Measurements from ENCODE around the gene PIP4K2C. TPM values are rescaled to one million over a fixed set of nuclear protein-coding genes. Genes with fewer than 3 reads are reported as not detected.
"Not testable (repeated sequence)": the region's sequence is repeated elsewhere in the genome, so short reads cannot be mapped to it uniquely, and the experiment has no call there.

The PIP4K2C gene
- total RNA-seq, 1 donor from 2014 or later: 24.6 TPM

DNA sequence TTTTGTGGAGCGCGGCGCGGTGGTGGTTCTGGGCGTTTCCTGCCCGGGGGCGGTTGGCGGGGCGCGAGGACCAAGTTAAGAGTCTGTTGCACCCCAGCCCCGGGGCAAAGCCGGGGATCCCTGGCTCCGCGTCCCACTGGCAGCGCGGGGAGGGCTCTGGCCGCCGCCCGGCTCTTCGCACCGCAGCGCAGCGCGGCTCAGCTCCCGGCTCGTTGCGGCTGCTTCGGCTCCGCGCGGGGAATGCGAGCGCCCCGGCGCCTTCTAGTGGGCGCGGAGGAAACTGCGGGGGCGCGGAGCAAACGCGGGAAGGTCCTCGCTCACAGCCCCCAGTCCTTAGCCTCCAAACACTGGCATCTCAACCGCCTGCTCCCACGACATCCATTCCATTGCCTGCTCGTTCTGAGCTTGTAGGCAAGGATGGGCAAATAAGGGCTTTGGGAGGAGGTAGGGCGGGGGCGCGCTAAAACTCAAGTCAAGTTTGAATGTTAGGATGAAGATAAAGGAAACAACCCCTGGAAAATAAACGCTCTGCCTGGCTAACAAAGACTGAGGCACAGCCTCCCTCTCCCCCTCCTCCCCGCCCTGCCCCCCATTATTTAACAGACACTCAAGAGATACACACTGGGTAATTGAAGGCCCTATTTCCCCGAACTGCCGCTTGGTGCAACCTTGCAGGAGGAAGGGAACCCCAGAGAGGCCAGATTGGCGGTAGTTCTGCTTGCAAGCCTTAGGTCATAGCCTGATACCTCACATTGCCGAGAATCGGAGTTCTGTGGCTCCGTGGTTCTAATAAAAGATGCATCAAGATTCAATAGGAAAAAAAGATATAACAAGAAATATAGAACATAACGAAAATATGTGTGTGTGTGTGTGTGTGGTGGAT, 42.2 kb downstream of the PIP4K2C start, which contains the start of gene B4GALNT1:
Gene B4GALNT1 (minus strand): TSS at position 244 of the 883 bp plus-strand sequence. CDS start 1,069 bp downstream, outside the sequence.
- H3K27me3 Mint-ChIP-seq (ENCODE audit: low read depth): peaks cover 61% of the 10 kb centered on the region
- intact Hi-C loops (cut with micrococcal nuclease): loop anchor here (2.0 to 5.0 kb wide), 3 partner anchors 62 to 406 kb away; partner anchors contain the start of genes OS9 and SHMT2
- H3K4me3 Mint-ChIP-seq (ENCODE audit: low read depth): peak within 1 kb of the TSS; percentile 74

DNA sequence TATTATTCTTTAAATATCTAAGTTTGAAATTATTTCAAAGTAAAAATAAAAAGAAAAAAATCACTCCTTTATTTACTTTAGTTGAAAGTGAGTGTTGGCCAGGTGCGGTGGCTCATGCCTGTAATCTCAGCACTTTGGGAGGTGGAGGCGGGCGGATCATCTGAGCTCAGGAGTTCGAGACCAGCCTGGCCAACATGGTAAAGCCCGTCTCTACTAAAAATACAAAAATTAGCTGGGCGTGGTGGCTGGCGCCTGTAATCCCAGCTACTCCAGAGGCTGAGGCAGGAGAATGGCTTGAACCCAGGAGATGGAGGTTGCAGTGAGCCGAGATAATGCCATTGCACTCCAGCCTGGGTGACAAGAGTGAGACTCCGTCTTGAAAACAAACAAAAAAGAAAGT, 45.7 kb downstream of the PIP4K2C start:
- H3K27ac Mint-ChIP-seq; H3K36me3 Mint-ChIP-seq (ENCODE audit: low read depth); H3K4me1 Mint-ChIP-seq (ENCODE audit: low read depth); H3K9me3 Mint-ChIP-seq; intact Hi-C loops (cut with micrococcal nuclease); H3K4me3 Mint-ChIP-seq (ENCODE audit: low read depth); DNase-seq (ENCODE audit: low spot score): not testable (repeated sequence)
- H3K27me3 Mint-ChIP-seq (ENCODE audit: low read depth): peaks cover 46% of the 10 kb centered on the region

More for the DNA sequence above, 42.2 kb downstream of the PIP4K2C start, which contains the start of gene B4GALNT1:
- H3K36me3 Mint-ChIP-seq (ENCODE audit: low read depth): peaks cover 3% of the 10 kb centered on the region
- peaks cover 2% of the 10 kb centered on the region for H3K4me1 Mint-ChIP-seq (ENCODE audit: low read depth)
- no peaks in the 10 kb centered on the region for H3K9me3 Mint-ChIP-seq
- H3K27ac Mint-ChIP-seq: no peak within 1 kb of the TSS
- DNase-seq (ENCODE audit: low spot score): peak; percentile 58

- Mint-ChIP-seq H3K4me1 (ENCODE audit: low read depth) (peaks cover 3% of the 10 kb centered on the region), H3K4me3 (ENCODE audit: low read depth) (no peak overlapping the region), H3K27ac (no peak overlapping the region), H3K36me3 (ENCODE audit: low read depth) (no peaks in the 10 kb centered on the region), H3K27me3 (ENCODE audit: low read depth) (peaks cover 41% of the 10 kb centered on the region), H3K9me3 (no peaks in the 10 kb centered on the region)
- intact Hi-C loops (cut with micrococcal nuclease): no loop called here
- no peak for DNase-seq (ENCODE audit: low spot score)
Observed at GRCh38 chr12:57637364-57637763, 46.4 kb downstream of the PIP4K2C start.

DNA sequence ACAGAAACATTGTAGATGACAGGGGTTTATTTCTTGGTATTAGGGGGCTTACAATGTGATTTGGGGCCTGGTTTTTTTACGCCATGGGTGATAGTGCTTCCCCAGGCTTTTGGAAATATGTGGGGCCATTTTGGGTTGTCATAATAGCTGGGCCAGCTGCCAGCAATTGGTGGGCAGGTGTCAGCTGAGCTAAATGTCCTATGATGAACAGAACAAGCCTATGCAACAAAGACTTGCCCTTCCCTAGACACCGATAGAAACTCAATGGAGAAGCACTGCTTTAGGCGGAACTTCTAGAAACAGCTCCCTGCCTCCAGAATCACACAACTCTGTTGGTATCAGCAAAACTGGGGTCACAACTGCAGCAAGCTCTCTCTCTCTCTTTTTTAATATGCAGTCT, 47.1 kb downstream of the PIP4K2C start:
- Mint-ChIP-seq H3K36me3 (ENCODE audit: low read depth) (no peaks in the 10 kb centered on the region), H3K27ac (no peak overlapping the region), H3K27me3 (ENCODE audit: low read depth) (peaks cover 41% of the 10 kb centered on the region), H3K4me3 (ENCODE audit: low read depth) (no peak overlapping the region), H3K9me3 (no peaks in the 10 kb centered on the region), H3K4me1 (ENCODE audit: low read depth) (peaks cover 3% of the 10 kb centered on the region)
- intact Hi-C loops (cut with micrococcal nuclease): no loop called here
- DNase-seq (ENCODE audit: low spot score): no peak

GRCh38 chr12:57640175-57641042, 49.4 kb downstream of the PIP4K2C start:
- Mint-ChIP-seq H3K36me3 (ENCODE audit: low read depth) (no peaks in the 10 kb centered on the region), H3K4me1 (ENCODE audit: low read depth) (peaks cover 1% of the 10 kb centered on the region), H3K9me3 (peaks cover 3% of the 10 kb centered on the region), H3K4me3 (ENCODE audit: low read depth) (no peak overlapping the region), H3K27ac (no peak overlapping the region), H3K27me3 (ENCODE audit: low read depth) (peaks cover 26% of the 10 kb centered on the region)
- DNase-seq (ENCODE audit: low spot score): no peak
- intact Hi-C loops (cut with micrococcal nuclease): no loop called here

DNA sequence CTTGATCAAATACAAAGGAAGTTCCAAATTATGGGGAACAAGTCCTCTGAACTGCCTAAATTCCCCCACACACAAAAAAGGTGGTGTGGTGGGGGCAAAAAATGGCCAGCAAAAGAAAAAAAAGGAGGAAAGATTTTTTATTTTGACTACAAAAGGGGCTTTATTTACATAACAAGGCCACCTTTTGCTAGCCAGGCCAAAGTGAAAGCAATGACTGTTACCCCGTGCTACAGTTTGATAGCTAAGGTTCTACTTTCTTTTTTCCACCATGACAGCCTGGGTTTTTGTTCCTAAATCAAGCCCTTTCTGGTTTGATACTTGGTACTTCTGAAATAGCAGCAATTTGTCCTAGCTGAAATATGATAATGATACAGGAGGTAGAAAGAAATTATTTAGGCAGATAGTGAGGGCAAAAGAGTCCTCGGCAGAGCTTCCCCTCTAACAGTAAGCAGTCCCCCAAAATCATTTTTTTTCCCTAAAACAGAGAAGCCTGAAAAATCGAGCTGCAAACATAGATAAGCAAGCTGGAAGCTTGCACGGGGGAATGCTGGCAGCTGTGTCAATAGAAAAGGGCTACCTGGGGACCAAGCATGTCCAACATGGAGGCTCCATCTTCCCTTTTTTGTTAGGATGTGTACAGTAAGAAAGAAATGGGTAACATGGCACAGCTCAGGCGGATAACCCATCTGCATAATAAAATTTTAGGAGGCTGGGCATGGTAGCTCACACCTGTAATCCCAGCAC, 50.9 kb downstream of the PIP4K2C start:
- intact Hi-C loops (cut with micrococcal nuclease): no loop called here
- Mint-ChIP-seq H3K36me3 (ENCODE audit: low read depth) (no peaks in the 10 kb centered on the region), H3K4me1 (ENCODE audit: low read depth) (peaks cover 1% of the 10 kb centered on the region), H3K27ac (no peak overlapping the region), H3K9me3 (peaks cover 7% of the 10 kb centered on the region), H3K27me3 (ENCODE audit: low read depth) (peaks cover 24% of the 10 kb centered on the region), H3K4me3 (ENCODE audit: low read depth) (no peak overlapping the region)
- DNase-seq (ENCODE audit: low spot score): no peak

DNA sequence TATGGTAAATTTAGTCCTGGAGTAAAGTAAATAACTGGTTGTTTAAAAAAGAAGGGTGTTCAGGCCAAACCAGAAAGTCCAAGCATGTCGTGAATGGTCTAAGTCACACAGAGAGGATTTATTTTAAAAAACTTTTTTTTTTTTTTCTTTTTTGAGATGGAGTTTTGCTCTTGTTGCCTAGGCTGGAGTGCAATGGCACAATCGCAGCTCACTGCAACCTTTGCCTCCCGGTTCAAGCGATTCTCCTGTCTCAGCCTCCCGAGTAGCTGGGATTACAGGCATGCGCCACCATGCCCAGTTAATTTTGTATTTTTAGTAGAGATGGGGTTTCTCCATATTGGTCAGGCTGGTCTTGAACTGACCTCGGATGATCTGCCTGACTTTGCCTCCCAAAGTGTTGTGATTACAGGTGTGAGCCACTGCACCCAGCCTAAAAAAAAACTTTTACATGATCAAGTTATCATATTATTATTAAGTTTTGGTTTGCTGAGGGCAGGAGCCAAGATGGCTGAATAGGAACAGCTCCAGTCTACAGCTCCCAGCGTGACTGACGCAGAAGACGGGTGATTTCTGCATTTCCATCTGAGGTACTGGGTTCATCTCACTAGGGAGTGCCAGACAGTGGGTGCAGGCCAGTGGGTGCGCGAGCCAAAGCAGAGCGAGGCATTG, 55.1 kb downstream of the PIP4K2C start:
- DNase-seq (ENCODE audit: low spot score); intact Hi-C loops (cut with micrococcal nuclease); H3K4me3 Mint-ChIP-seq (ENCODE audit: low read depth); H3K9me3 Mint-ChIP-seq; H3K27ac Mint-ChIP-seq; H3K4me1 Mint-ChIP-seq (ENCODE audit: low read depth); H3K36me3 Mint-ChIP-seq (ENCODE audit: low read depth); H3K27me3 Mint-ChIP-seq (ENCODE audit: low read depth): not testable (repeated sequence)

DNA sequence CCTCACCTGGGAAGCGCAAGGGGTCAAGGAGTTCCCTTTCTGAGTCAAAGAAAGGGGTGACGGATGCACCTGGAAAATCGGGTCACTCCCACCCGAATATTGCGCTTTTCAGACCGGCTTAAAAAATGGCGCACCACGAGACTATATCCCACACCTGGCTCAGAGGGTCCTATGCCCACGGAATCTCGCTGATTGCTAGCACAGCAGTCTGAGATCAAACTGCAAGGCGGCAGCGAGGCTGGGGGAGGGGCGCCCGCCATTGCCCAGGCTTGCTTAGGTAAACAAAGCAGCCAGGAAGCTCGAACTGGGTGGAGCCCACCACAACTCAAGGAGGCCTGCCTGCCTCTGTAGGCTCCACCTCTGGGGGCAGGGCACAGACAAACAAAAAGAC, 55.7 kb downstream of the PIP4K2C start:
- intact Hi-C loops (cut with micrococcal nuclease); H3K36me3 Mint-ChIP-seq (ENCODE audit: low read depth); H3K27me3 Mint-ChIP-seq (ENCODE audit: low read depth); H3K27ac Mint-ChIP-seq; DNase-seq (ENCODE audit: low spot score); H3K9me3 Mint-ChIP-seq; H3K4me3 Mint-ChIP-seq (ENCODE audit: low read depth); H3K4me1 Mint-ChIP-seq (ENCODE audit: low read depth): not testable (repeated sequence)

Other genes starting within 250 kb of the PIP4K2C start
- 44.9 and 46.9 TPM in 2 replicates for gene R3HDM2, start 160.1 kb upstream of the PIP4K2C start, total RNA-seq
- 0.14 TPM in 2 replicates for gene INHBC, start 156.4 kb upstream of the PIP4K2C start, total RNA-seq
- 0.25 and 0.39 TPM in 2 replicates for gene INHBE, start 135.9 kb upstream of the PIP4K2C start, total RNA-seq
- gene GLI1, start 131.4 kb upstream of the PIP4K2C start, total RNA-seq: 1.3 and 1.5 TPM in 2 replicates
- gene ARHGAP9, start 111.3 kb upstream of the PIP4K2C start, total RNA-seq: 105 and 106 TPM in 2 replicates
- gene MARS1, start 103.1 kb upstream of the PIP4K2C start, total RNA-seq: 249 and 257 TPM in 2 replicates
- gene DDIT3, start 70.7 kb upstream of the PIP4K2C start, total RNA-seq: 10.9 and 11.4 TPM in 2 replicates
- gene MBD6, start 68.4 kb upstream of the PIP4K2C start, total RNA-seq: 62.4 and 67.9 TPM in 2 replicates
- 96.7 and 101 TPM in 2 replicates for gene DCTN2, start 44.0 kb upstream of the PIP4K2C start, total RNA-seq
- 3.0 and 3.4 TPM in 2 replicates for gene KIF5A, start 41.1 kb upstream of the PIP4K2C start, total RNA-seq
- 17.7 and 21.7 TPM in 2 replicates for gene DTX3, start 13.6 kb downstream of the PIP4K2C start, total RNA-seq
- gene ARHGEF25, start 20.2 kb downstream of the PIP4K2C start, total RNA-seq: 1.9 and 2.3 TPM in 2 replicates
- gene B4GALNT1, start 42.0 kb downstream of the PIP4K2C start, total RNA-seq: 10.8 and 11.3 TPM in 2 replicates
- gene OS9, start 102.9 kb downstream of the PIP4K2C start, total RNA-seq: 97.4 and 99.1 TPM in 2 replicates
- gene AGAP2, start 147.6 kb downstream of the PIP4K2C start, total RNA-seq: 28.9 and 29.0 TPM in 2 replicates
- 23.9 and 27.0 TPM in 2 replicates for gene TSPAN31, start 153.8 kb downstream of the PIP4K2C start, total RNA-seq
- gene CDK4, start 161.1 kb downstream of the PIP4K2C start, total RNA-seq: 180 and 201 TPM in 2 replicates
- gene MARCHF9, start 163.9 kb downstream of the PIP4K2C start, total RNA-seq: 24.7 and 26.2 TPM in 2 replicates
- 11.3 and 13.0 TPM in 2 replicates for gene CYP27B1, start 175.9 kb downstream of the PIP4K2C start, total RNA-seq
- gene METTL1, start 180.9 kb downstream of the PIP4K2C start, total RNA-seq: 61.2 and 64.5 TPM in 2 replicates
- 5.1 and 5.8 TPM in 2 replicates for gene EEF1AKMT3, start 181.4 kb downstream of the PIP4K2C start, total RNA-seq
- 44.9 and 52.7 TPM in 2 replicates for gene TSFM, start 191.6 kb downstream of the PIP4K2C start, total RNA-seq
- gene AVIL, start 227.5 kb downstream of the PIP4K2C start, total RNA-seq: 0.37 and 0.50 TPM in 2 replicates

All from activated T-helper 2 cell treated with anti-CD3 and anti-CD28 coated beads, Interferon-gamma antibody, Interleukin-2, Interleukin-4, amounts not matched to agents 10 μg/mL and 5 μg/mL and 100 μg/mL, durations not matched to agents 14 hours and 24 hours and 36 hours (primary cell).